Neural progenitor cell (in vitro differentiated cells): ENCODE data around the gene MFSD8. TPM values are rescaled to one million over a fixed set of nuclear protein-coding genes. Genes with fewer than 3 reads are reported as not detected.

ENCODE experiments used
- DNase-seq: peaks from one replicate; pipeline ENCODE4 v3.0.0-alpha.2; 2016; ENCODE audit warnings: low spot score
- H2AFZ ChIP-seq: fragments of 200-600 bp; sonication (generic); replicated peaks from 2 replicates; pipeline ENCODE4 v1.6.1; 2016; ENCODE audit warnings: antibody characterized with exemption
- H3F3A ChIP-seq: fragments of 200-600 bp; sonication (generic); 2 replicates; pipeline ENCODE4 v1.6.1; 2016; ENCODE audit warnings: antibody characterized with exemption, low read depth
- H3K27ac ChIP-seq: fragments of 200-600 bp; sonication (generic); 2 replicates; pipeline ENCODE4 v1.5.1; 2016; ENCODE audit warnings: mild to moderate bottlenecking
- H3K27me3 ChIP-seq: fragments of 200-600 bp; sonication (generic); 2 replicates; pipeline ENCODE4 v1.6.1; 2016; ENCODE audit warnings: mild to moderate bottlenecking, moderate library complexity
- H3K36me3 ChIP-seq: fragments of 200-600 bp; sonication (generic); 2 replicates; pipeline ENCODE4 v1.5.1; 2016
- H3K4me1 ChIP-seq: fragments of 200-600 bp; sonication (generic); 2 replicates; pipeline ENCODE4 v1.6.1; 2016; ENCODE audit warnings: mixed run types
- H3K4me2 ChIP-seq: fragments of 200-600 bp; sonication (generic); 2 replicates; pipeline ENCODE4 v1.6.1; 2016
- H3K4me3 ChIP-seq: fragments of 200-600 bp; sonication (generic); 2 replicates; pipeline ENCODE4 v1.5.1; 2016
- H3K79me2 ChIP-seq: fragments of 200-600 bp; sonication (generic); 2 replicates; pipeline ENCODE4 v1.6.1; 2016; ENCODE audit warnings: low read depth
- H3K9ac ChIP-seq: fragments of 200-600 bp; sonication (generic); 2 replicates; pipeline ENCODE4 v1.6.1; 2016
- H3K9me3 ChIP-seq: fragments of 200-600 bp; sonication (generic); 2 replicates; pipeline ENCODE4 v1.5.1; 2016; ENCODE audit warnings: low read depth
- H4K20me1 ChIP-seq: fragments of 200-600 bp; sonication (generic); 2 replicates; pipeline ENCODE4 v1.6.1; 2016; ENCODE audit warnings: low read depth
- H3K27ac Mint-ChIP-seq: 3 replicates; pipeline ENCODE4 v1.8.0; 2021; ENCODE audit warnings: mixed read lengths
- H3K27me3 Mint-ChIP-seq: 2 replicates; pipeline ENCODE4 v1.8.0; 2022; ENCODE audit warnings: low read depth, mild to moderate bottlenecking, inconsistent platforms, moderate library complexity, mixed read lengths; ENCODE audit not compliant: insufficient read depth
- H3K36me3 Mint-ChIP-seq: 3 replicates; pipeline ENCODE4 v1.8.0; 2021; ENCODE audit warnings: mixed read lengths
- H3K4me1 Mint-ChIP-seq: 3 replicates; pipeline ENCODE4 v1.8.0; 2021; ENCODE audit warnings: mixed read lengths
- H3K4me3 Mint-ChIP-seq: 3 replicates; pipeline ENCODE4 v1.8.0; 2021; ENCODE audit warnings: mild to moderate bottlenecking, moderate library complexity, mixed read lengths
- H3K9me3 Mint-ChIP-seq: 3 replicates; pipeline ENCODE4 v1.8.0; 2020; ENCODE audit warnings: mixed read lengths
- EZH2 ChIP-seq: fragments of 200-600 bp; sonication (generic); IDR thresholded peaks from 2 replicates; pipeline ENCODE4 v1.6.1; 2017; ENCODE audit warnings: antibody characterized with exemption, mild to moderate bottlenecking, moderate library complexity
- EZH2phosphoT487 ChIP-seq: fragments of 200-600 bp; sonication (generic); IDR thresholded peaks from 2 replicates; pipeline ENCODE4 v1.6.1; 2017; ENCODE audit warnings: antibody characterized with exemption
- small RNA-seq: library from RNA; depleted of rRNA; stranded (forward); fragments of <200 nt; gene quantifications from one replicate; pipeline ENCODE3, GENCODE V24; 2015
- total RNA-seq: library from RNA; depleted of rRNA; stranded (reverse); fragments of >200 nt; gene quantifications from 2 replicates; pipeline ENCODE4 v1.2.3, GENCODE V29; 2015; ENCODE audit warnings: low replicate concordance
- TF ChIP-seq, protein P1 (sequence below): fragments of 200-600 bp; sonication (generic); IDR thresholded peaks from 2 replicates; pipeline ENCODE4 v1.5.1; 2017; ENCODE audit warnings: antibody characterized with exemption, mild to moderate bottlenecking

MFSD8 gene
- total RNA-seq, 1 donor from 2014 or later = 46.7 TPM

DNA sequence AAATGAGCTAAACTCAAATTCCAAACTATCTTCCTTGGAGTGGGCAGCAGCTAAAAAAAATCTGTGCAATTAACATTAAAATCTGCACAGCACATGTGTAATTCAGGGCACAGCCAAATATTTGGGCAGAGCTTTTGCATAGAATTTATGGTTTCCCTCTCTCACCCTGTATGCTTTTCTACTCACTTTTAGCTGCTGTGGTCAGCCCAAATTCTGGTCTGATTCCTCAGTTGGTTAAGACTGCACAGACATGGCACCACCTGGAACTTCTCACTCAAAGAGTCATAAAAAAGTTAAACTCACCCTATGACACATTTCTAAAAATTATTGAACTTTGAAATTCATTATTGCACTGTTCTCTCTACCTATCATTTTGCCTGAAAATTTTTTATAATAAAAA is 89.2 kb downstream of the MFSD8 start:
- Histone ChIP-seq H3K27ac (no peak overlapping the region), H3K36me3 (no peaks in the 10 kb centered on the region), H3K9me3 (no peaks in the 10 kb centered on the region), H3K79me2 (peaks cover 41% of the 10 kb centered on the region), H3F3A (peaks cover 6% of the 10 kb centered on the region), H3K4me1 (peaks cover 10% of the 10 kb centered on the region), H3K4me3 (no peak overlapping the region), H3K27me3 (no peaks in the 10 kb centered on the region), H2AFZ (no peak overlapping the region), H3K4me2 (no peak overlapping the region), H3K9ac (no peak overlapping the region), H4K20me1 (no peaks in the 10 kb centered on the region)
- no peak for DNase-seq
- Mint-ChIP-seq H3K27ac (no peak overlapping the region), H3K27me3 (no peaks in the 10 kb centered on the region), H3K36me3 (peaks cover 15% of the 10 kb centered on the region), H3K9me3 (no peaks in the 10 kb centered on the region), H3K4me1 (peaks cover 11% of the 10 kb centered on the region), H3K4me3 (no peak overlapping the region)
- TF ChIP-seq EZH2 (no peak), EZH2phosphoT487 (no peak)
- TF ChIP-seq, protein P1, sequence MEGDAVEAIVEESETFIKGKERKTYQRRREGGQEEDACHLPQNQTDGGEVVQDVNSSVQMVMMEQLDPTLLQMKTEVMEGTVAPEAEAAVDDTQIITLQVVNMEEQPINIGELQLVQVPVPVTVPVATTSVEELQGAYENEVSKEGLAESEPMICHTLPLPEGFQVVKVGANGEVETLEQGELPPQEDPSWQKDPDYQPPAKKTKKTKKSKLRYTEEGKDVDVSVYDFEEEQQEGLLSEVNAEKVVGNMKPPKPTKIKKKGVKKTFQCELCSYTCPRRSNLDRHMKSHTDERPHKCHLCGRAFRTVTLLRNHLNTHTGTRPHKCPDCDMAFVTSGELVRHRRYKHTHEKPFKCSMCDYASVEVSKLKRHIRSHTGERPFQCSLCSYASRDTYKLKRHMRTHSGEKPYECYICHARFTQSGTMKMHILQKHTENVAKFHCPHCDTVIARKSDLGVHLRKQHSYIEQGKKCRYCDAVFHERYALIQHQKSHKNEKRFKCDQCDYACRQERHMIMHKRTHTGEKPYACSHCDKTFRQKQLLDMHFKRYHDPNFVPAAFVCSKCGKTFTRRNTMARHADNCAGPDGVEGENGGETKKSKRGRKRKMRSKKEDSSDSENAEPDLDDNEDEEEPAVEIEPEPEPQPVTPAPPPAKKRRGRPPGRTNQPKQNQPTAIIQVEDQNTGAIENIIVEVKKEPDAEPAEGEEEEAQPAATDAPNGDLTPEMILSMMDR = no peak

DNA sequence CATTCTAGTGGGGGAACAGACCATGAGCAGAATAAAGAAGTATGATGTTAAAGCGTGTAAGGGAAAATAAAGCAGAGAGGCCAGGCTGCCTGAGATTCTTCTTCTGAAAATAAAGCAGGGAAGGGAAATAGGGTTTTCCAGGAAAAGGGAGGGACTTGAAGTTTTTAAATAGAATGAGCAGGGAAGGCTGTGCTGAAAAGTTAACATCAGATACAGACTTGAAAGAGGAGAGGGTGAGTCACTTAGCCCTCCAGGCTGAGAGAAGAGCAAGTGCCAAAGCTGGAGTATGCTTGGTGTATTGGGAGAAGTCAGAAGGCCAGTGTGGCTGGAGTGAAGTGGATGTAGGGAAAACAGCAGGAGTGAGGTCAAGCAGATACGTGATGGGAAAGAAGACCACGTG is 94.3 kb downstream of the MFSD8 start:
- no peak overlapping the region for H3K4me2 ChIP-seq
- H3K4me3 Mint-ChIP-seq = no peak overlapping the region
- H3K9me3 ChIP-seq = no peaks in the 10 kb centered on the region
- H3K36me3 ChIP-seq = no peaks in the 10 kb centered on the region
- H3K4me1 Mint-ChIP-seq = peaks cover 2% of the 10 kb centered on the region
- H3K9ac ChIP-seq = no peak overlapping the region
- no peaks in the 10 kb centered on the region for H4K20me1 ChIP-seq
- no peak overlapping the region for H3K27ac Mint-ChIP-seq
- H2AFZ ChIP-seq = no peak overlapping the region
- DNase-seq = no peak
- H3F3A ChIP-seq = no peaks in the 10 kb centered on the region
- H3K9me3 Mint-ChIP-seq = no peaks in the 10 kb centered on the region
- H3K4me3 ChIP-seq = no peak overlapping the region
- H3K27me3 Mint-ChIP-seq = no peaks in the 10 kb centered on the region
- H3K36me3 Mint-ChIP-seq = peaks cover 16% of the 10 kb centered on the region
- no peaks in the 10 kb centered on the region for H3K27me3 ChIP-seq
- H3K27ac ChIP-seq = no peak overlapping the region
- no peaks in the 10 kb centered on the region for H3K4me1 ChIP-seq
- TF ChIP-seq EZH2phosphoT487 = no peak
- no peak for TF ChIP-seq EZH2
- TF ChIP-seq, protein P1 = no peak
- peaks cover 30% of the 10 kb centered on the region for H3K79me2 ChIP-seq

DNA sequence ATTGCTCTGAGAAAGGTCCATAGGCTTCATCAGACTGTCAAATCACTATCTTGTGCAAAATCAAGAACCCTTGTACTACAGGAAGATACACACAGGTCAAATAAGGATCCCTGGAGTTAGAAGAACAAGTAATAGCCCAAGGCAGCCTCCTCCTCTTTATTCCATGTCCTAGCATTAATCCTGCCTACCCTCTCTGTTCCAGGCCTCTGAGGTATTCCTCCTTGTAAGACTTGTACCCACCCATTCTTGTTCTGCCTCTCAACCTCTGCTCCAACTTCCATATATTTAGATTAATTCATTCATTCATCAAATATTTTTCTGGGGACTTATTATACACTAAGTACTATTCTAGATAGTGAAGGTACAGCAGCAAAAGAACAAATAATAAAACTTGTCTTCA is 94.7 kb downstream of the MFSD8 start:
- H3K4me3 ChIP-seq = no peak overlapping the region
- H3K9me3 Mint-ChIP-seq = no peaks in the 10 kb centered on the region
- no peak for TF ChIP-seq EZH2
- H3K9ac ChIP-seq = no peak overlapping the region
- H3K9me3 ChIP-seq = no peaks in the 10 kb centered on the region
- peaks cover 2% of the 10 kb centered on the region for H3K4me1 Mint-ChIP-seq
- H3K27ac ChIP-seq = no peak overlapping the region
- no peak for DNase-seq
- no peaks in the 10 kb centered on the region for H3K27me3 ChIP-seq
- no peaks in the 10 kb centered on the region for H3K4me1 ChIP-seq
- H4K20me1 ChIP-seq = no peaks in the 10 kb centered on the region
- H3K4me2 ChIP-seq = no peak overlapping the region
- H3K36me3 Mint-ChIP-seq = peaks cover 14% of the 10 kb centered on the region
- H3K27me3 Mint-ChIP-seq = no peaks in the 10 kb centered on the region
- no peaks in the 10 kb centered on the region for H3K36me3 ChIP-seq
- H2AFZ ChIP-seq = no peak overlapping the region
- H3K27ac Mint-ChIP-seq = no peak overlapping the region
- no peaks in the 10 kb centered on the region for H3F3A ChIP-seq
- peaks cover 30% of the 10 kb centered on the region for H3K79me2 ChIP-seq
- H3K4me3 Mint-ChIP-seq = no peak overlapping the region

DNA sequence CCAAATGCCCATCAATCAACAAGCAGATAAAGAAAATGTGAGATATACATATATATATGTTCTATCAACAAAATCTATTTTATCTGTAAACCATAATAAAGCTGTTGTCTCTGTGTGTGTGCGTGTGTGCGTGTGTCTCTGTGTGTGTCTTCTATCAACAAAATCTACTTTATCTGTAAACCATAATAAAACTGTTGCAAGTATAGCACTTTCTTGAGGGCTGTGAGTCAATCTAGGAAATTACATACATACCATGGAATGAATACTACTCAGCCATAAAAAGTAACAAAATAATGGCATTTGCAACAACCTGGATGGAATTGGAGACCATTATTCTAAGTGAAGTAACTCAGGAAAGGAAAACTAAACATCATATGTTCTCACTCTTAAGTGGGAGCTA is 96.8 kb downstream of the MFSD8 start:
- Mint-ChIP-seq H3K4me3 (no peak overlapping the region), H3K27ac (no peak overlapping the region), H3K36me3 (peaks cover 7% of the 10 kb centered on the region), H3K27me3 (no peaks in the 10 kb centered on the region), H3K9me3 (peaks cover 2% of the 10 kb centered on the region), H3K4me1 (peaks cover 2% of the 10 kb centered on the region)
- Histone ChIP-seq H3K79me2 (peaks cover 26% of the 10 kb centered on the region), H3K4me3 (no peak overlapping the region), H2AFZ (no peak overlapping the region), H3K27me3 (no peaks in the 10 kb centered on the region), H3K9ac (no peak overlapping the region), H3K4me1 (no peaks in the 10 kb centered on the region), H4K20me1 (no peaks in the 10 kb centered on the region), H3F3A (no peaks in the 10 kb centered on the region), H3K4me2 (no peak overlapping the region), H3K9me3 (no peaks in the 10 kb centered on the region), H3K27ac (no peak overlapping the region), H3K36me3 (no peaks in the 10 kb centered on the region)
- DNase-seq = no peak
- TF ChIP-seq, protein P1 = no peak
- TF ChIP-seq EZH2 (no peak), EZH2phosphoT487 (no peak)

Small RNA genes lying within 50 kb of the gene (small RNA-seq; reads per million reads assigned to genes)
- not detected for gene RNU6-583P

Other genes starting within 250 kb of the MFSD8 start
- gene SLC25A31, start 234.8 kb downstream of the MFSD8 start, total RNA-seq = 0.21 TPM in 1 of 2 replicates, not detected in the other
- gene HSPA4L, start 182.9 kb downstream of the MFSD8 start, total RNA-seq = 0.67 and 0.77 TPM in 2 replicates
- 41.1 and 83.9 TPM in 2 replicates for gene PLK4, start 84.3 kb downstream of the MFSD8 start, total RNA-seq
- 11.2 and 14.7 TPM in 2 replicates for gene ABHD18, start 233 bp upstream of the MFSD8 start, total RNA-seq
- 17.4 and 27.9 TPM in 2 replicates for gene LARP1B, start 96.1 kb upstream of the MFSD8 start, total RNA-seq